CD4-positive, alpha-beta T cell treated with Interleukin-1 beta for 1 hour (primary cell): ENCODE measurements around the gene AUNIP.

Experiments
- DNase-seq, 2 donors: peaks; one replicate each; pipeline ENCODE4 v3.0.0-alpha.2; 2020 to 2022

Gene AUNIP

DNA sequence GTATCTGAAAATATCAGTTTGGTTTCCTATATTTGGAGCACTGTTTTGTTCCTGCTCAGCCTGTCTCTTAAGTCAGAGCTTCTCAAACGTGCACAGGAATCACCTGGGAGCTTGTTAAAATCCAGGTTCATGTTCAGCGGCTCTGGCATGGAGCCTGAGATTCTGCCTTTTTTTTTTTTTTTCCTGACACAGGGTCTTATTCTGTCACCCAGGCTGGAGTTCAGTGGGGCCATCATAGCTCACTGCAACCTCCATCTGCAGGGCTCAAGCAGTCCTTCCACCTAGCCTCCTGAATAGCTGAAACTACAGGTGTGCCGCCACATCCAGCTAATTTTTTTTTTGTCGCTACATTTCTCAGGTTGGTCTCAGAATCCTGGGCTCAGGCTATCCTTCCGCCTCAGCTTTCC, 71.5 kb downstream of the AUNIP start:
- no peak for DNase-seq

DNA sequence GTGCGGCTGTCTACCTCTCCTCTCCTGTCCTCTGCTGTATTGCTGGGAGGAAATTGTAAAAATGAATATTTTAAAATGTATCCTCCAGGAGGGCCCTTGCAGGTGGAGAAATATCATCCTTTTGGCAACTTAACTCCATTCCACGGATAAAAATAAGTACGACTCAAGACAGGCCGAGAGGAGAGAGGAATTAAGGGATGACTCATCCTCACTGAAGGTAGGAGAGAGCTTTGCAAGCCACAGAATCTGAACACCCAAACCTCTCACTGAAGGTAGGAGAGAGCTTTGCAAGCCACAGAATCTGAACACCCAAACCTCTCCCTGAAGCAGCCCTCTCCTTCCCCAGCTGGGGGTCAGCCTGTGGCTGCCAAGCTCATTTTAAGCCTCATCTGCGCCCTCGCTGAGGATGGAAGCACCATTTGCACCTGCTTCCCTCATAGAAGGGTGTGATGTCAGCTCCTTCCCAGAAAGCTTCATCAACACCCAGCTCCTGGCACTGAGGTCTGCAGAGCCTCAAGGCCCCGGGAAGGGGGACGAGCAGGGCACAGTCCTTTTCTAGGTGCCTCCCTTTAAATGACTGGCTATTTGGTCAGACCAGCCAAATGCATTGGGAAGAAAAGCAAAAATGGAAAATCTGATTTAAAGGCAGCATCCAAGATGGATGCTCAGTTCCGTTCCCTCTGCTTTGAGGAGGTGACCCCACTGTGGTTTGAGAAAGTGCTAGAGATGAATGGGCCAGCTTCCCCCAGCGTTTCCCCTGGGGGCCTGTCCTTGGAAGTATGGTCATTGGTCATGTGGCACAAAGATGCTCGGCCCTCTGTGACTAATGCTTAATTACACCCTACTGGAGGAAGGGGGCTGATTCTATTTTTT, 72.1 kb downstream of the AUNIP start:
- DNase-seq, result no peak

DNA sequence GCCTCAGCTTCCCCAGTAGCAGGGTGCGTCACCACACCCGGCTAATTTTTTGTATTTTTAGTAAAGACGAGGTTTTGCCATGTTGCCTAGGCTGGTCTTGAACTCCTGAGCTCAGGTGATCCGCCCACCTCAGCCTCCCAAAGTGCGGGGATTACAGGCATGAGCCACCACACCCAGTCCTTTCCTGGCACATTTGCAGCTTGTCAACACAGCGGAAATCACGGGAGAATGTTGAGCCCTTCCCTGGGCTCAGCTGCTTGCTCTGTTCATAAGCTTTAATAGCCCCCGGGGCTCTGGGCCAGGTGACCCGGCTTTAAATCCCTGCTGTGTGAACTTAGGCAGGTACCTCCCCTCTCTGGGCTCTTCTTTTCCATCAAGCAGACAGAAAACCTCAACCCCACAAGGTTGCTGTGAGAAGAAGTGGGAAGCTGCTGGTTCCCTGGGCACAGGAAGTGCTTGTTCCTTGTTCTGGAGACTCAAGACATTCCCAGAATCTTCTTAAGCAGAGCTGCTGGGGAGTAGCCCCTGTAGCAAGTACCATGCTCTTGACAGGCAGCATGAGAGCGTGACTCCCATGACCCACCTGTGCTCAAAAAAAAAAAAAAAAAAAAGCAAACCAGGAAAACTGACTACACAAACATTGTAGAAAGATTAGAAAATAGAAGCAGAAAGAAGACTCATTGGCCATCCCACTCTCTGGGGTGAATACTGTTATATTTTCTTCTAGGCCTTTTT, 73.8 kb downstream of the AUNIP start:
- no peak for DNase-seq

DNA sequence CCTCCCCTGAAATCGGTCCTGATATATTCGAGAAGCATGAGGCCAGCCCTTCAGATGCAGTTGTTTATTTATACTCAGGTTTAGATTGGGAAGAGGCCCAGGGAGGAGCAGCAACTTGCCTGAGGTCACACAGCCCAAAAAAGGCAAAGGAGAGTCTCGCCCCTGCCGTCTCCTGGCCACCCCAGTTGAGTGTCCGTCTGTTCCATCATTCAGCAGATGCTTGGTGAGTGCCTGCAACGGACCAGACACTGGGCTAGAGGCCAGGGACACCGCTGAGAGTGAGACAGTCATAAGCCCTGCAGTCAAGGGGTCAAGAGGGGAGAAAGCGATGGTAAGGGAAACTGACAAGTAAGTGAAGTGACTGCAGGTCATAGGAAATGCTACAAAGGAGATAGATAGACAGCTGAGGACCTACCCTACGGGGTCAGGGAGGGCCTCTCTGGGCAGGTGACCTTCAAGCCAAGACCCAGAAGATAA, 74.6 kb downstream of the AUNIP start:
- DNase-seq, result no peak
